Adrenal gland (tissue), 5 donors: Measurements from ENCODE around the gene BBS1.

Source experiments
- CTCF ChIP-seq, 6 experiments: fragments of 450-650 bp in 4 of 6; fragments of 200-600 bp in 2 of 6; sonication (generic) in 1 of 6; IDR thresholded peaks; 1 replicate in 5 of 6; 2 replicates in 1 of 6; pipeline versions ENCODE4 v1.5.1 to v1.8.0; 2016 to 2021; ENCODE audit warnings: antibody characterized with exemption in 6 of 6, mild to moderate bottlenecking in 2 of 6, moderate library complexity in 1 of 6
- POLR2A ChIP-seq, 2 donors: fragments of 450-650 bp; IDR thresholded peaks; one replicate each; pipeline ENCODE4 v1.6.1; 2017; ENCODE audit warnings: antibody characterized with exemption in 2 of 2, mild to moderate bottlenecking in 2 of 2, moderate library complexity in 1 of 2
- donor health status: DM: no; HTN: no; CAD: no.

- TF ChIP-seq CTCF (IDR thresholded peaks at IDR 0.05) (no peak), POLR2A (IDR thresholded peaks at IDR 0.05) (no peak)
Measured at GRCh38 chr11:66473167-66473566, 37.3 kb upstream of the BBS1 start.
